ENCODE measurements around the gene RNU6-1.

Gene RNU6-1

GRCh38 chr15:67794832-67795574 lies 44.8 kb downstream of the RNU6-1 start:
- no peak for DNase-seq

- DNase-seq, result no peak
Observed at GRCh38 chr15:67792250-67792942, 47.4 kb downstream of the RNU6-1 start.

DNA sequence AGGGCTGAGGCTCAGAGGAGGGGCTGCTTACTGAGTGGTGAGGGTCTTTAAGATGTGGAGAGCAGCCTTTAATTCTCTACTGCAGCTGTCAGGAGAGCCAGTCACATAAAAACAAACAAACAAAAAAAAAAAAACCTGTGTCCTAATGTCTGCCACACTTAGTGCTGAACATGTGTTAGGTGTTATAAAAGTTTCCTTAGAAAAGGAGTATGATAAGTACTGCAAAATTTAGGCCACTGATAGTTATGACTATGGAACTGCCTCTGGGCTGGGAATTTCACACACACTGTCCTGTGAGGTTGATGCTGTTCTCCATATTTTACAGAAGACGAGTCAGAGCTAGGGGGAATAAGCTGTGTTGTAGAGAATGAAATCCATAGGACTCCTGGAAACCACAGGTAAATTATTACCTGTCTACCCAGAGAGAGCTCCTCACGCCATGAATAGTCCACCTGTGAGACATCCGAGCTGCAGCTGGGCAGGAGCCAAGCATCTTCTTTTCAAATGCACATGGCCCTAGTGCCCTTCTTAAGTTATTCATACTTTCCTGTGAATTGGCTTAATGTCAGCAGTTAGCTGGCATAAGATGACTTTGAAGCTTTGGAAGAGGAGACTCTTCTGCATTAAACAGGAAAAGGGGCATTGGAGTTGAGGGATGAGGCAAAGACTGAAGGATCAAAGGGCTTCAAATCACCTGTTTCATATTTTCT lies 49.1 kb downstream of the RNU6-1 start:
- DNase-seq, result no peak

Measured in DMS79 treated with DMSO at 0.1 percent for 48 hours (cell line).